HG02938 (cell line): ENCODE results near the gene GSG1L2.

ENCODE experiments used
- ATAC-seq: cut with Tn5 transposase; IDR thresholded peaks from one replicate; pipeline ENCODE4 v1.9.1; 2021; ENCODE audit warnings: mild to moderate bottlenecking, moderate library complexity; ENCODE audit not compliant: unreplicated experiment

GSG1L2 gene

GRCh38 chr17:9825641-9826150 lies 3.8 kb upstream of the GSG1L2 start, which contains the start of gene GLP2R:
Gene GLP2R (plus strand): TSS chr17:9825924. CDS start chr17:9826064, 140 bp downstream.
- ATAC-seq = no peak

GRCh38 chr17:9824797-9825338 lies 3.0 kb upstream of the GSG1L2 start:
- ATAC-seq = no peak

GRCh38 chr17:9824094-9824493 lies 2.2 kb upstream of the GSG1L2 start:
- ATAC-seq = no peak

- no peak for ATAC-seq
Measured at GRCh38 chr17:9820448-9820847, 1.4 kb downstream of the GSG1L2 start.

GRCh38 chr17:9818760-9819159 lies 3.1 kb downstream of the GSG1L2 start:
- ATAC-seq = no peak

- no peak for ATAC-seq
Measured at GRCh38 chr17:9817086-9817485, 4.8 kb downstream of the GSG1L2 start.

GRCh38 chr17:9816472-9816871 lies 5.4 kb downstream of the GSG1L2 start:
- ATAC-seq = no peak

- no peak for ATAC-seq
Measured at GRCh38 chr17:9814337-9814945, 7.4 kb downstream of the GSG1L2 start.

GRCh38 chr17:9813166-9813565 lies 8.7 kb downstream of the GSG1L2 start:
- ATAC-seq = no peak

- no peak for ATAC-seq
Measured at GRCh38 chr17:9811537-9811936, 10.3 kb downstream of the GSG1L2 start.

- no peak for ATAC-seq
Measured at GRCh38 chr17:9811086-9811485, 10.8 kb downstream of the GSG1L2 start.

- no peak for ATAC-seq
Measured at GRCh38 chr17:9810100-9810949, 11.6 kb downstream of the GSG1L2 start.

- no peak for ATAC-seq
Measured at GRCh38 chr17:9809409-9809808, 12.5 kb downstream of the GSG1L2 start.

GRCh38 chr17:9806699-9807098 lies 15.2 kb downstream of the GSG1L2 start:
- ATAC-seq = no peak

- no peak for ATAC-seq
Measured at GRCh38 chr17:9805769-9806168, 16.1 kb downstream of the GSG1L2 start.

- no peak for ATAC-seq
Measured at GRCh38 chr17:9802697-9803096, 19.2 kb downstream of the GSG1L2 start.

- no peak for ATAC-seq
Measured at GRCh38 chr17:9802294-9802693, 19.6 kb downstream of the GSG1L2 start.

- no peak for ATAC-seq
Measured at GRCh38 chr17:9801505-9801904, 20.4 kb downstream of the GSG1L2 start.

GRCh38 chr17:9798724-9799123 lies 23.2 kb downstream of the GSG1L2 start:
- ATAC-seq = no peak

GRCh38 chr17:9798008-9798407 lies 23.9 kb downstream of the GSG1L2 start:
- ATAC-seq = no peak

- ATAC-seq = no peak
Measured at GRCh38 chr17:9792181-9792840, 29.6 kb downstream of the GSG1L2 start.
